GM21423 (cell line): ENCODE results near the gene LRMDA.

Experiments used
- ATAC-seq: cut with Tn5 transposase; IDR thresholded peaks from one replicate; pipeline ENCODE4 v1.9.1; 2021; ENCODE audit warnings: mild to moderate bottlenecking, moderate library complexity; ENCODE audit not compliant: unreplicated experiment

Gene LRMDA

DNA sequence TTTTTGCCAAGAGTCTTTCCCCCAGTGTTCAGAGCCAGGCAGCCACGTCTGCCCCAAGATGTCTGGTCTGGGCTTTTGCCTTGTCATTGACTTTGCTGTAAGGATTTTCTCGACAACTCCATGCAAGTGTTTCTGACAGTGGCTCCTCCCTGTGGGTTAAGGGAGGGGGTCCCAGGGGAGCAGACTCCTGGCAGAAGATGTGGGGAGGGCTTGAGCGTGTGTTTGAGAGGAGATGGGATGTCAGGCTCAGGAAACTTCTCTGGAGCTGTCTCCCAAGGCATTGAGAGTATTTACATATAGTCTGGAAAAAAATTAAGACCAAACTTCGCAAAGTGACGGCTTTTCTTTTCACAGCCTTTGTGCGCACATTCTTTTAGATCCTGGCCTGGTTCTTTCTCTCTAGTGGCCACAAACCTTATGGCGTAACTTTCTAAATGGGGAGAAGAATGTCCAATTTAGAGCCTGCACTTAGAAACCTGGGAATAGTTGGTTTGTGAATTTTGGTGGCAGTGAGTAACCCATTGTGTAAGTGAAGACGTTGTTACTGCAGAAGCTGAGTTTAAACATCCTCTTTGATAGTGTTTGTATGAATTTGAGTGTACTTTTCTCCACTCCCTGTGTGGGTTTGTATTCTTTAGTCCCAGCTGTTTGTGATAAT lies 201.5 kb downstream of the LRMDA start:
- no peak for ATAC-seq

DNA sequence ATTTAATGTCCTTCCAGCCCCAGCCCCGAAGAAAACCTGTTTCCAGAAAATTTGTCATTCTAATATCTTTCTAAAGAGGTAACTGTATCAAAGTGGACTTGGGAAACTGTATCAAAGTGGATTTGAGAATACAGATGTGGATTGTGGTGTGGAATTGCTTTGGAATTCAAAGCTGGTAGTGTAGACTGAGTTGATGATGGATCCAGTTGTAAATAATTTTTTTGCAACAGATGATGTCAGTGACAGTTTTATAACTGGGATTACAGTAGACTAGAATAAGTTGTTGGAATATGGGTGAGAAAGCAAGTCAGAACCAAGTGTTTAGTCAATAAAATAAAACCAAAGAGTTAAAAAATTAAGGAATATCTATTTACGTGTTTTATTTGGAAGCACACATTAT lies 202.1 kb downstream of the LRMDA start:
- no peak for ATAC-seq

DNA sequence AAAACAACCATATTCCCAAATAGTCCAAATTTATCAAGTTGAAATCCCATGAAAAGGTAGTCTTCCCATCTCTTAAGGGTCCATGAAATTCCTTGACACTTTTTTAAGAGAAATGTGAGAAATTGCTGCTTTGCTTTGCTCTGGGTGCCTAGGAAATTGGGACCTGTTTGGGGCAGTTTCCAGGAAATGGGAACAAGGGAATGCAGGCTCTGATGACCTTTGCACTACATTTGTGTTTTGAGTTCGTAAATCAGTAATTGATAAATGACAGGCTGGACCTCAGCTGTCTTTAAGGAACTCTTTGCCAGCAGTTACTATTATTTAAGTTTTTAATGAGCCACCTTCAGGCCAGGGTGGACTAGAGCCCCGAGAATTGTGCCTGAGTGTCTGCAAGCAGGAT lies 203.5 kb downstream of the LRMDA start:
- no peak for ATAC-seq

DNA sequence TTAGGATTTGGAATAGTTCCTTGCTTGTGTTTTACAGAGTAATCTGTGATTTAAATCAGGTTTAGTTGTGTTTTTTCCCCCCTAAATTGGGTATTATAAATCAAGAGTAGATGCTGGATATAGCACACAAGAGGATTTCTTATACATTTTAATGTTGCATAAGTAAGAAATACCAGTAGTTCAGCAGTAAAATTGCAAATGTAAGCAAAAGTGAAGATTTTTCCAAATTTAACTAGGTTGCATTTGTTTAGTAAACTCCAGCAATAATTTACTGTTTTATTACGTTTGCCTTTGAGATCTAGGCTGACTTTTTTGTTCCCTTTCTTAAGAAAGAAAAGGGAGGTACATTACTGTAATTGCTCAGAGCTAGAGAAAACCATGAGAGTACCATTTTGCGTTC lies 207.3 kb downstream of the LRMDA start:
- no peak for ATAC-seq

DNA sequence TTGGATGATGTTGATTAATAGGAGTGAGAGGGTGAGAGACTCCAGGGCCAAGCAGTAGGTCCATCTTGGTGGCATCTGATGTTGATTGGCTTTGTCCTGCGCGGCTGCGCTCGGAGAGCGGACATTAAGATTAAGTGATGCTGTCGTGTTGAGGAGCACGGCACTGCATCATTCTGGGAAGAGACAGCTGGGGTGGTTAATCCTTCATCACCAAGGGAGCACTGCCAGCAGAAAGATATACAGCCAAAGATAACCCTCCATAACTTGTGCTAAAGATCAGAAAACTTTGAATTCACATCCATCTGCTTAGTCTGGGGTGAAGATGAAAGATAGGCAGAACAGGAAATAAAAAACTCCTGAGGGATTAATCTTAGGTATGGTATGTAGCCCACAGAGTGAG lies 208.3 kb downstream of the LRMDA start:
- ATAC-seq: no peak

DNA sequence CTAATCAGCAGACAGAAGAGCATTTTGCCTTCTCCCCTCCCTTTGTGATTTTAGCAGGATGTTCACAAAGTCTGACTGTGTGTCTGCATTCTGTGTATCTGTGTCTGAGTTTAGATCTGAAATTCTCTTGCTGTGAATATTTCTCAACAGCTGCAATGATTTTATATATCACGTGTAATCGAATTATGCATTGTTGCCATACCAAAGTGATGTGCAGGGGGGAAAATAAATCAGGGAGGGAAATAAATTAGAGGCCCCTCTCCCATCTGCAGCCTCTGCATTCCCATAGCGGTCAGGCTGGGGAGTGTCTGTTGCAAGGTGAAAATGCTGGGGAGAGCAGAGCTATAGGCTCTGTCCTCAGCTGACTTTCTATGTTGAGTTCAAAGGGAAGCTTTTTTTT lies 209.0 kb downstream of the LRMDA start:
- ATAC-seq: no peak

DNA sequence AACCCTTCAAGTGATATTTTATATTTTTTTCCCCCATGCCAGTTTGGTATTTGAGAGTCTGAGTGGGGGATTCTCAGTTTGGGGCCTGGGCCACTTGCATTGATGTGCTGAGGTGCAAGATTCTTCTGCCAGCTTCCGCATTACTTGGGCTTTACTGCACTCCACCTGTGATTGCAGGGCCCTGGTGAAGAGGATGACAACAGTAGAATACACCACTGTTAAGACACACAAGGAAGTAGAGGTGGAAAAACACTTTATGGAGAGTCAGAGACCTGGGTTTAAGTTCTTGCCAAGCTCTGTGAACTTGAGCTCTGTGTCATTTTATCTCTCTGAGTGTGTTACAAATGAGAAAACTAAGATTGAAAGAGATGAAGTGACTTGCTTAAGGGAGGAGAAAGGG lies 209.4 kb downstream of the LRMDA start:
- no peak for ATAC-seq

DNA sequence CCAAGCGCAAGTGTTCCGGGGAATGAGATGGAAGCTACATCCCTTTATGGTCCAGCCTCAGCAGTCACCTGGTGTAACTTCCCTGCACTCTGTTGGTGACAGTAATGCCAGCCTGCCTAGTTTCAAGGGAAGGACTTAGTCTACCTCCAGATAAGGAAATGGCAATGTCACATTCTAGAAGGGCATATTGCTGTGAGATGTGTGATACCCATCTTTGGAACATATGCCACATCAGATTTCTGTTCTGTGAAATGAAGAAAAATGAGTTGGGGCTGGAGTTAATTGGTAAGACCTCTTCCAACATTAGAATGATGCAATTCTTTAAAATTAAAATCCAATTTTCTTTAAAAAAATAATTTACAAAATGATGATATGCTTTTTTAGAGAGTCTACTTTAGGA lies 212.0 kb downstream of the LRMDA start:
- ATAC-seq: no peak

DNA sequence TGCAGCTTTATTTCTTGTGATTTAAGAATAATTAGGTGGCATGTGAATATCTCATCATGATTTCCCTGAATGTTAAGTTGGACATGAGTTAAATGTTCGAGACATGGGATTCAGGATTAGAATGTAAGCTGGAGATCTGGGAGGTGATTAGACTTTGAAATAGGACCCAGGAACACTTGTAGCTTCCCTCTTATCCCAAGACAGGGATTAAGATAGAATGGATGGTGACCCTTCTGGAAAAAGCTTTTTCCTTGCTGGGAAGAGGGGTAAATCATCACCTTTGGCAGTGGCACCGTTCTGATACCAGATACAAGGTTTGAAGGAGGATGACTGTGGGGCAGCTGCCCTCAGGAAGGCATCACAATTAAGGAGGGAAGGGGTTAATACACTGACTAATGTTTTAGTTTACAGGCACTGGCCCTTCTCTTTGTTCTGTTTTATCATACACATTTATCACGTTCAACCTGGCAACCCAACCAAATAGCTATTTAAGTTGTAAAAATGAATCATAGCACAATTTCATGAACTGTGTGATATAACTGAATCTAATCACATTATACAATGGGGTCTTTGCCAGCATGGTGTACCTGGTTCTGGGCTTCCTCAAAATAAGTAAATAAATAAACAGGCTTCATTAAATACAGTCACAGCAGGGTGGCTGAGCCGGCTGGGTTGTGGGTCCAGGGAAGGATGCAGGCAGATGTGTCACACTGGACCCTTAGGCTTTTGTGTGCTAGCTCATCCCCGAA lies 212.7 kb downstream of the LRMDA start:
- ATAC-seq: no peak

DNA sequence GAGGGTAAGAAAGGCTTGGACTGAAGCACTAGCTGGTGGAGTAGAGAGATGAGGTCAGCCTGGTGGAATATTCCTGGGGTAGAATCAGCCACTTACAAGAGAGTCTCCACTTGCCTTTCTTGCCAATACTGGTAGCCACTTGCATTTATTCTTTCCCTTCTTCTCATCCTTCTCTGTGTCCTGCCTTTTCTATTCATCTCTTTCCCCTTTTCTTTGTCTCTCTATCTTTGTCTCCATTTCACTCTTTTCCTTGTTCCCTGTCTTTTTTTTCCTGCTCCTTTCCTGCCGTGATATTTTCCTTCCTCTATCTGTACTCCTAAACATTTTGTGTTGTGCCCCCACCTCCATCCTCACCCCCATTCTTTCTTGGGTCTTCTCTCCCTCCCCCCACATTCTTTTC lies 214.3 kb downstream of the LRMDA start:
- no peak for ATAC-seq

DNA sequence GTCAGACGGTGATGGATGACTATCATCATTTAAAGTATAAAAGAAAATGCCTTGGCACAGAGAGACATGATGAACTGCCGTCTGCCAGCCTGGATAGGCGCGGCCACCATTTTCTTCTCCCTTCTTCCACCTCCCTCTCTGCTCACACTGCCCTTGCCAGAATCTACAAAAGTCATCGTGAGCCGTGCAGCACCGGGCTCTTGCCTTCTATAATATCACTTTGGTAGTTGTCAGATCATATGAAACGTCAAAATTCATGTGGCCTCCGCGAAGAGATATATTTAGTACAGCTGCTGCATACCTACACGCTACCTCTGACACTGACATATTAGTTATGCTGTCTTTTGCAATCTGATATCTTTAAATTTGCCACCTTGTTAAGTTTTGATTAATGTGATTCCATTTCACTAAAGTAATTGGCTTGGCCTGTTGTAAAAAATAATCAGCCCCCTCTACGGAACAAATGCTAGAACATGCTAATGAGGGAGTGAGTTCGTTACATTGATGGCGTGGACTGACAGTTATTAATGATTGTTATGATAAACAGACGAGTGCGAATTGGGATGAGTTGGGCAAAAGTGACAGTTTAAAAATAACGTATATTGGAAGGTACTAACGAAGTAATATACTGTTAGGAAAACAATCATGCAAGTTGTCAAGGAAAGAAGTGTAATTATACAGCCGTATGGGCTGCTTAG lies 214.9 kb downstream of the LRMDA start:
- ATAC-seq: no peak

DNA sequence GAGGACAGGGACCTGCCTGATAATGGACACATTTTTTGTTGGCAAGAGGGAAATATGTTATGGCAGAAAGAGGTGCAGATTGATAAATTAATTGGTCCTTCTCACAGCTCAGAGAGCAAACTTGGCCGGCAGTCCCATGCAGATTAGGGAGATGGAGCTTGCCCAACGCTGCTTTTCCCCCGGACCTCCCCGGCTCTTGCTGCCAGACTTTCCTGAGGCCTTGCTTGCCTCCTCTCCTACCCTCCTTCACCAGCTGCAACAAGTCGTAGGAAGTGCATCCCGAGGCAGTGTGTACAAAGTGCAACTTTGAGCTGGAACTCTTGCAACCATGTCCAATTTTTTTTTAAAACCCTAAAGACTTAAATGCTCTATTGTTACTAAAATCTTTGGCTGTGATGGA lies 215.5 kb downstream of the LRMDA start:
- ATAC-seq: no peak

DNA sequence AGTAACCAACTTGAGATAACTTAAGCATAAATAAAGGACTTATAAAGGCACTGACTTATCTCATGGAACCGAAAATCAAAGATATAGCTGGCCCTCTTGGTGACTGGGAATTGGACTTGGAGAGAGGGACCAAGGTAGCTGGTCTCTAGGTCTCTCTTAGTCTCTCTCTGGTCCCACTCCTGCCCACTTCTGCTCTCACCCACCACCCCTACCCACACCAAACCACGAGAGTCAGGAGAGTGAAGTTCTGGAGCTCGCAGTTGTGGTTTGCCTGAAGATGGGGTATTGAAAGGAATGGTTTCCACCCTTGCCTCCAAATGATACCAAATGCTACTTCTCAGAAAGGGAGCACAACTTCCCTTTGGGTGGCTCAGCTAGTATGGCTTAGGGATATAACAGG lies 216.3 kb downstream of the LRMDA start:
- ATAC-seq: no peak

DNA sequence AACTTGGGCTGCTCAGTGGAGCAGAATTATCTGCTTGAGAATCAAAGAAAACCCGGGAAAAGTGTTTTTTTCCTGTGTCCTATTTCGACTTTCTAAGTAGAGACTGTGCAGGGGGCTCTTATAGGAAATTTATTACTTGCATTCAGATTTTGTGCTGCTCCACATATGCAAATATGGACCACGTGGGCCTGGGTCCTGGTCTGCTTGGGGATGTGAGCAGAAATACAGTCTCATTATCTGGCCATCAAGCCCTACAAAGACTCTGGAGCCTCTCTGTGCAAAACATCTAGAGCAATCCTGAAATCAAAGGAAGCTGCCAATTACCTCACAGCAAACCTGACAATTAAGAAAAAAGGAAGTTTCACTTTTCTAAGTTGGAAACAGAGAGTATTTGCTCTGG lies 216.9 kb downstream of the LRMDA start:
- ATAC-seq: no peak

DNA sequence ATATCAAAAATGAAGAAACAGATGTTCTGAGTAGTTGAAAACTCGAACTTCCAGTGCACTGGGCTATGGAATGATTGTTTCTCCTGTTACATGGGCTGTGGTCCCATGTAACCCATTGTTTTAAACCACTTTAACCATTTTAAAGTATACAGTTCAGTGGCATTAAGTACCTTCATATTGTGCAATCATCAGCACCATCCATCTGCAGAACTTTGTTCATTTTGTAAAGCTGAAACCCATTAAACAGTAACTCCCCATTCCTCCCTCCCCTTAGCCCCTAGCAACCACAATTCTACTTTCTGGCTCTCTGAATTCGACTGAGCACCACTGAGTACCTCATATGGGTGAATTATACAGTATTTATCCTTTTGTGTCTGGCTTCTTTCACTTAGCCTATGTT lies 217.4 kb downstream of the LRMDA start:
- no peak for ATAC-seq

DNA sequence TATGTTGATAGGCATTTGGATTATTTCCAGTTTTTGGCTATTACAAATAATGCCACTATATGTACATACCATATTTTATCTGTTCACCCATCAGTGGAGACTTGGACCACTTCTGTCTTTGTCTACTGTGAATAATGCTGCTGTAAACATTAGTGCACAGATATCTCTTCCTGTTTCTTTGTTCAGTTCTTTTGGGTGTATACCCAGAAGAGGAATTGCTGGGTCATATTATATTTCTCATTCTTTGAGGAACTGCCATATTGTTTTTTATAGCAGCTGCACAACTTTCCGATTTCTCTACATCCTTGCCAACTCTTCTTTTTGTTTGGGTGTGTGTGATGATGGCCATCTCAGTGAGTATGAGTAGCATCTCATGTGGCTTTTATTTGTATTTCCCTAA lies 218.0 kb downstream of the LRMDA start:
- no peak for ATAC-seq

DNA sequence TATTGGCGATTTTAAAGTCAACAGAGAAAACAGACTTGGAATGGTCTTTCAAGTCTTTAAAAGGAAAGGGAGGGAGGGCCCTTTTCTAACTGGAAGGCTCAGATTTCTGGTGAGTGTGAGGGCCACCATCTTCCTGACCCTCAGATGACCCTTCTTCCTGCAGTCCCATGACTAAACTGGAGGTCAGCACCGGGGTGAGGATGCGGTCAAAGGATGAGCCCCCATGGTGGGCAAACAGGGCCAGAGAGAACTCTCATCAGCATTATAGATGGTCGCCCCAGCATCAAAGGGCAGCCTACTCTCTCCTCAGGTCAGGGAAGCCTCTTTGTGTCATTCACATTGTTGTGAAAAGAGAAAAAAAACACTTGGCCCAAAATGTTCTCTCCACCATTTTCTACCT lies 219.2 kb downstream of the LRMDA start:
- no peak for ATAC-seq

DNA sequence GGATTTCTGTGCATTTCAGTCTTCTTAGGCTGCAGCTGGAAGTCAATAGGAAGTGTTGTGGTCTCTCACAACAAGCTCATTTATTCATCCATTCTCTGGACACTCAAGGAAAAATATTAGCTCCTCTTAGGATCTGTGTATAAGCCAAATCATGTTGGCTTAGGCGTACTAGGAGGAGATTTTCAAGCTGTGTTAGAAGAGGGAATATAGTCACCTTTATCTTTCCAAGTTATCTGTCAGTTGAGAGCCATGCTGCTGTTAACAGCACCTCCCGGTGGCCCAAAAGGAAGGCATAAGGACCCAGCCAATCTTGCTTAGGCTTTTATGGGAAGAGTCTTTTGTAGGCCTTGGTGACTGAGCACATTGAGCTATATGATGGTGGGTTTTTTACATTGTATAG lies 220.0 kb downstream of the LRMDA start:
- no peak for ATAC-seq

DNA sequence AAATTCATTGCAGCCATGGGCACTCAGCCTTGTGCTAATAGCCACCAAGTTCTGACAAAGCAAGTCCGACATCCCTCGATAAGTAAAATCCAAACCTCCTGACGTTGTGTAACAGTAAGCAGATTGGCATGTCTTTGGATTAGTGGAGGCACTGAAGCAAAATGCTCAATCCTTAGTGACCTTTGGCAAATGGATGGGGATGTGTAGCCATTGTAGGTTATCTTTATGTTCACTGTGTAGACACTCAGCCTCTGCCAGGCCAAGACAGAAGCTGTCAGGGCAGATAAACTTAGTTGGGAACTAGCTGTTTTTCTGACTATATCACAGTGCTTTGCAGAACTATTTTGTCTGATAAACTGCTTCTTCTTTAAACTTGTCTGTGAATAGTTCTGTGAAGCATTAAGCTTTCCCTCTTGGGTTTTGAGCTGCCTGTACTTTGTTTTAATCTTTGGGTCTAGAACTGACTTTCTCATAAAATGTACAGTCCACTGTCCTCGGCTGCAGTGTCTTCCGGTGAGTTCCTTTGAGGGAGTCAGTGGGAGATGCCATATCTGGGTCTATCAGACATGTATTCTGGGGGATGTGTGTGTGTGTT lies 220.8 kb downstream of the LRMDA start:
- no peak for ATAC-seq

DNA sequence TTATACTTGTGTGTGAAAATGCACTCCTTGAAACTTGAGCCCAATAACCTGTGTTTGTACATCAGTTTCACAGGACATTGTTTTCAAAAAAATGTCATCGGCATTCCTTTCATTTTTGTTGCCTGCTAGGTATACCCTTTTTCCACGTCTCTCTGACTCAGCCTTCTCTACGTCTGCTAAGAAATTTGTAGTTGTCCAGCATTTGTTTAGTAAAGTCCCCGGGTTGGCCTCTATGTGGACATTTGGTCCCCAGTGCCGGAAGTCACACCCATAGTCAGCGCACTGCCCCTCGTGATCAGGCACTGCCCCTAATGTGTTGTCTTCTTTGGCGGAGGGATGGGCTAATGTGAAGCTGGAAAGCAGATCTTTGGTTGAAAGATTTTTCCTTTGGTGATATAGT lies 222.3 kb downstream of the LRMDA start:
- ATAC-seq: no peak

DNA sequence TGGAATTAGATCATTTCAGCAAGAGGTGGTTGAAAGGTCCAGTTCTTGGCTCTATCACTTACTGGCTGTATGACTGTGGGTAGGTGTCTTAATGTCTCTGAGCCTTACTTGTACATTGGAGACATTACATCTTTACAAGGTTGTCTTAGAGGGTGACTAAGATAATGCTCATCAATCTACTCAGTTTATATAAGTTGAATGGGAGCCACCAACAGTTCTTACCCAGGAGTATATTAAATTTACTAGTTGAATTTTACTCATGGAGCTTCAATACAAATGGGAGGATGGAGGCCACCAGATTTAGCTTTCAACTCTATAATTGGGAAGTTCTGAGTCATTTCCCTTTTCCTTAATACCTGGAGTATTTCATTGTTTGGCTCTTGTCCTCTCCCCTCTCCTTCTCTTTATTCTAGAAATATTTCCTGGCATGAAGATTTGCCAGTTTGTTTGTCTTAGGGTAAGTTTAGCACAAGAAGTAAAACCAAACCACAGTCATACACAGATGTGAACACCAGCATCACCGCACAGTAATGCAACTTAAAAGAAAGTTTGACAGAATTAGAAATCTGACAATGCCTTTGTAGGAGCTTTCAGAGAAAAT lies 222.8 kb downstream of the LRMDA start:
- ATAC-seq: no peak
